C4-2B (cell line): ENCODE measurements around the gene TRAPPC13.

Experiments used
- H3K27ac ChIP-seq: fragments of 450-650 bp; 2 replicates; pipeline ENCODE4 v1.5.1; 2017
- CTCF ChIP-seq: fragments of 450-650 bp; conservative IDR thresholded peaks from 2 replicates; pipeline ENCODE4 v1.5.1; 2017; ENCODE audit warnings: mild to moderate bottlenecking
- ZFX ChIP-seq: fragments of 450-650 bp; IDR thresholded peaks from 2 replicates; pipeline ENCODE4 v1.6.1; 2017

TRAPPC13 gene

GRCh38 chr5:65707663-65708062 lies 82.8 kb downstream of the TRAPPC13 start:
- no peak for TF ChIP-seq ZFX
- TF ChIP-seq CTCF = no peak
- no peak overlapping the region for H3K27ac ChIP-seq

GRCh38 chr5:65708145-65708544 lies 83.3 kb downstream of the TRAPPC13 start:
- H3K27ac ChIP-seq = no peak overlapping the region
- TF ChIP-seq CTCF = no peak
- no peak for TF ChIP-seq ZFX
